ENCODE measurements around the gene FSTL3.
"Not testable (repeated sequence)": the region's sequence is repeated elsewhere in the genome, so short reads cannot be mapped to it uniquely, and the experiment has no call there.

FSTL3 gene

GRCh38 chr19:681029-682019 is 5.1 kb downstream of the FSTL3 start:
- DNase-seq (ENCODE audit: low read depth in 1 of 2, low spot score in 1 of 2): no peak

- DNase-seq (ENCODE audit: low read depth in 1 of 2, low spot score in 1 of 2): no peak
These were observed 6.6 kb downstream of the FSTL3 start for GRCh38 chr19:682678-683320.

- DNase-seq (ENCODE audit: low read depth in 1 of 2, low spot score in 1 of 2): no peak
These were observed 9.3 kb downstream of the FSTL3 start for GRCh38 chr19:685454-685931.

GRCh38 chr19:686589-687297 is 10.6 kb downstream of the FSTL3 start:
- DNase-seq (ENCODE audit: low read depth in 1 of 2, low spot score in 1 of 2): no peak

- no peak for DNase-seq (ENCODE audit: low read depth in 1 of 2, low spot score in 1 of 2)
These were observed 11.5 kb downstream of the FSTL3 start for GRCh38 chr19:687569-688166.

- DNase-seq (ENCODE audit: low read depth in 1 of 2, low spot score in 1 of 2): no peak
These were observed 12.0 kb downstream of the FSTL3 start for GRCh38 chr19:688214-688613.

GRCh38 chr19:688992-689391 is 12.8 kb downstream of the FSTL3 start:
- no peak for DNase-seq (ENCODE audit: low read depth in 1 of 2, low spot score in 1 of 2)

GRCh38 chr19:690203-690602 is 14.0 kb downstream of the FSTL3 start:
- no peak for DNase-seq (ENCODE audit: low read depth in 1 of 2, low spot score in 1 of 2)

GRCh38 chr19:694481-695351 is 18.5 kb downstream of the FSTL3 start:
- no peak for DNase-seq (ENCODE audit: low read depth in 1 of 2, low spot score in 1 of 2)

- no peak for DNase-seq (ENCODE audit: low read depth in 1 of 2, low spot score in 1 of 2)
These were observed 19.3 kb downstream of the FSTL3 start, which contains the start of gene PRSS57 for GRCh38 chr19:695352-695949. PRSS57 (minus strand) TSS chr19:695452; CDS start chr19:695430, 22 bp downstream.

- not testable (repeated sequence) for DNase-seq (ENCODE audit: low read depth in 1 of 2, low spot score in 1 of 2)
These were observed 22.3 kb downstream of the FSTL3 start for GRCh38 chr19:698529-698928.

- not testable (repeated sequence) for DNase-seq (ENCODE audit: low read depth in 1 of 2, low spot score in 1 of 2)
These were observed 23.7 kb downstream of the FSTL3 start for GRCh38 chr19:699885-700284.

- not testable (repeated sequence) for DNase-seq (ENCODE audit: low read depth in 1 of 2, low spot score in 1 of 2)
These were observed 26.7 kb downstream of the FSTL3 start for GRCh38 chr19:702847-703246.

- DNase-seq (ENCODE audit: low read depth in 1 of 2, low spot score in 1 of 2): no peak
These were observed 27.1 kb downstream of the FSTL3 start for GRCh38 chr19:703329-703650.

GRCh38 chr19:703651-704446 is 27.7 kb downstream of the FSTL3 start:
- DNase-seq (ENCODE audit: low read depth in 1 of 2, low spot score in 1 of 2): peak in 1 of 2 donors; percentile 38

- DNase-seq (ENCODE audit: low read depth in 1 of 2, low spot score in 1 of 2): no peak
These were observed 28.2 kb downstream of the FSTL3 start for GRCh38 chr19:704447-704741.

- DNase-seq (ENCODE audit: low read depth in 1 of 2, low spot score in 1 of 2): no peak
These were observed 32.3 kb downstream of the FSTL3 start, which contains the start of gene PALM for GRCh38 chr19:708154-709143. PALM (plus strand) TSS chr19:708935; CDS start chr19:709147, 212 bp downstream.

Measured in activated T-helper 1 cell treated with anti-CD3 and anti-CD28 coated beads, Interleukin-2, amount 50 U/mL, for 16 hours (primary cell).